Raji (cell line): ENCODE measurements around the gene PXMP2.

Source experiments
- POLR2A ChIP-seq: IDR thresholded peaks from 2 replicates; pipeline ENCODE4 v1.6.1; 2011; ENCODE audit warnings: low read depth, low read length, control low read depth; ENCODE audit not compliant: insufficient read depth

Gene PXMP2

DNA sequence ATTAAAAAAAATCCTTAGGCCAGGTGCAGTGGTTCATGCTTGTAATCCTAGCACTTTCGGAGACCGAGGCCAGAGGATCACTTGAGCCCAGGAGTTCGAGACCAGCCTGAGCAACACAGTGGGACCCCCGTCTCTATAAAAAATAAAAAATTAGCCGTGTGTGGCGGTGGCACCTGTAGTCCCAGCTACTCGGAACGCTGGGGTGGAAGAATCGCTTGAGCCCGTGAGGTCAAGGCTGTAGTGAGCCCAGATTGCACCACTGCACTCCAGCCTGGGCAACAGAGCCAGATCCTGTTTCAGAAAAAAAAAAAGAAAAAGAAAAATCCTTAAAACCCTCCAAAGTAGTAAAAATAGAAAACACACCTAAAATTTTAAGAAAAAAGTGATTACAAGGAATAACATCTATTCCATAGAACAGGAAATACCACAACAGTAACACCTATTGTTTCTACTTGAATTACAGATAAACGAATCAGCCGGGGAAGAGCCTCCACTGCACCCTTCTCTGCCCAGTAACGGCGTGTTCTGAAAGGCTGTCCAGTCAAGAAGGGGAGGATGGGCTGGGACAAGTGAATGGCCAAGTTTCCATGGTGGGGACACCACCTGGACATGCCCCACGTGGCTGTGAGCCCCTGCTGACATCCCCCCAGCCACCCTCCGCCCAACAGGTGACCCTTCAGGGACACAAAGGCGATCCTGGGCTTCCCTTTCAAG, 18.1 kb upstream of the PXMP2 start:
- TF ChIP-seq POLR2A = no peak

DNA sequence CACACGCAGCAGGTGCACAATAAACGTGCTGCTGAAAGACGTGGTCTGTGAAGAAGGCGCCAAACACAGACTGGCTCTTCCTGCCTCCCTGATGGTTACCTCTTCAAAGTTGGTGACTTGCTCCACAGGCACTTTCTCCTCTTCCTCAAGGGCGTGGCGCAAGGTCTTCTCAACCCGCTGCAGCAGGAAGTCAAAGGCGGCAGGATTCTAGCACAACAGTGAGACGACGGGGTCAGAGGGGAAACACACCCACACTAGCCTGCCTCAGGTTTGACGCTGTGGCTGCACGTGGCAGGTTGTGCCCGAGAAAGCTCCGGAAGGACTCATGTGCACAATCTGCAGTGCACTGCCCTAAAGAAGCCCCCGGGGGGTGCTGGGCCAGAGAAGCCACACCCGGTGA, 15.3 kb upstream of the PXMP2 start:
- no peak for TF ChIP-seq POLR2A

GRCh38 chr12:132672678-132673077, 14.7 kb upstream of the PXMP2 start:
- TF ChIP-seq POLR2A = no peak

- TF ChIP-seq POLR2A = no peak
Measured at GRCh38 chr12:132673288-132674179, 13.9 kb upstream of the PXMP2 start.

GRCh38 chr12:132674561-132674960, 12.8 kb upstream of the PXMP2 start:
- no peak for TF ChIP-seq POLR2A

GRCh38 chr12:132675757-132676432, 11.5 kb upstream of the PXMP2 start:
- no peak for TF ChIP-seq POLR2A

DNA sequence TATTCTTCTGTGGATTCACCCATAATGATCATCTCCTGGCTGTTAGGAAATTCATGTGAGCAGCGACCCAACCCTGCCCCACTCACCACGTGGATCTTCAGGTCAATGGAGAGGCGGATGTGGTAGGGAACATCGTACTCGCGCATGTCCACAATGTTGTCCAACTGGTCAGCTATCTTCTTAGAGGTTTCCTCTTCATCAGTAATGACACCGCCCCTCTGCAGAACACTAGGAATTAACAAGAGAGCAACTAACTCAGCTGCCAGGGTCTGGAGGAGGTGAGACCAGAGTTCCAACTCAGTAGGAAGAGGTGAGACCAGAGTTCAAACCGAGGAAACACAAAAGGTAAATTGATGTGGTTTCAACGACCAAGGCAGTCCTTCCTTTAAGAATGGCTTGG, 9.9 kb upstream of the PXMP2 start:
- TF ChIP-seq POLR2A = no peak

DNA sequence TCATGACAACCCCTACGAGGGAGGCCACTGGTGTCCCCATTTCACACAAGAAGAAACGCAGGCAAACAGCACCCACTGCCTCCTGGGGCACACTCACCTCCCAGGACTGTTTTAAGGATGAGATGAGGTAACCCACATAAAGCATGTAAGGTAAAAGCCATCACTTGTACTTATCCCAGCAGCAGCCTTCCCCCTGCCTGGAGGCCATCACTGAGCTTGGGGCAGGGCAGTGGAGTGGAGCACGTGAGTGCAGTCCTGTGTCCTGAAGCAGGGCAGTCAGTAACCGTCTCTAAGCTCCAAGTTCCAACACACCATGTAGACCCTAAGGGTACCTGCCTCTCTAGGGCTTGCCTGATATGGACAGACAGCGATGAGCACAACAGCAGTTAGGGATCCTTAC, 2.0 kb upstream of the PXMP2 start:
- TF ChIP-seq POLR2A = no peak

- no peak for TF ChIP-seq POLR2A
Measured at GRCh38 chr12:132686825-132687210, 569 bp upstream of the PXMP2 start.

GRCh38 chr12:132689227-132689626, 1.8 kb downstream of the PXMP2 start:
- no peak for TF ChIP-seq POLR2A

GRCh38 chr12:132690112-132690511, 2.7 kb downstream of the PXMP2 start:
- no peak for TF ChIP-seq POLR2A

DNA sequence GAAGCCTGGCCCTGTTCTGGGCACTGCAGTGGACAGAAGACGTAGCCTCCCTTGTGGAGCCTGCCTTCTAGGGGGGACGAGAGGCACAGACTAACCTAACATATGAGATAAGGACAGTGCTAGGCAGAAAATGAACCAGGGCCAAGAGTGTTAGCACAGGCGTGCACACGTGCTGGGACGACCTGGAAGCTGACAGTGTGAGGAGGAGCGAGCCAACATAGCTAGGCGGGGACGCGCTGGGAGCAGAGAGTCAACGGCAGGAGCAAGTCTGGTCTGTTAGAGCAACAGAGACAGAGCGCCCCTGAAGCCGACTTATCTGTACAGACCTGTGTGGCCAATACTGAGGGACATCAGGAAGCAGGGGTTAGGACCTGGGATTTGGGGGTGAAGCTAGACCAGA, 8.0 kb downstream of the PXMP2 start:
- no peak for TF ChIP-seq POLR2A

- TF ChIP-seq POLR2A = no peak
Measured at GRCh38 chr12:132698341-132698740, 11.0 kb downstream of the PXMP2 start.

- no peak for TF ChIP-seq POLR2A
Measured at GRCh38 chr12:132700212-132700822, 12.9 kb downstream of the PXMP2 start.

DNA sequence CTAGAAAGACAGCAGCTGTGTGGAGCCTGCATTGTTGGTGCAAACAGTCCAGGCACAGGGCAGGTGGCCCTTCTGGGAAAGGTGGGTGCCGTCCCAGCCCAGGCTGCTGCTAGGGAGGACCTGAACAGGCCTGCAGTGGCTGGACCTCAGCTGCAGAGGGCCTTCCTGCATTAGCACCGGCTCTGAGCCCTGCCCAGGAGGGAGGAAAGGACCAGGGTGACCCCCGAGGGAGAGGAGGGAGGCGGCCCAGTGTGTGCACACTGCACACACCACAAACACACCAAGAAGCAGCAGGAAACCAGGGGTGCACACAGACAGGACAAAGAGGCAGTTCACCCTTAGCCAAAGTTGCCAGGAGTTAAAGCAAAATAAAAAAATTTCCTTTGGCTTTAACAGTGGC, 15.3 kb downstream of the PXMP2 start:
- TF ChIP-seq POLR2A = no peak

- TF ChIP-seq POLR2A = no peak
Measured at GRCh38 chr12:132703641-132704040, 16.3 kb downstream of the PXMP2 start.

DNA sequence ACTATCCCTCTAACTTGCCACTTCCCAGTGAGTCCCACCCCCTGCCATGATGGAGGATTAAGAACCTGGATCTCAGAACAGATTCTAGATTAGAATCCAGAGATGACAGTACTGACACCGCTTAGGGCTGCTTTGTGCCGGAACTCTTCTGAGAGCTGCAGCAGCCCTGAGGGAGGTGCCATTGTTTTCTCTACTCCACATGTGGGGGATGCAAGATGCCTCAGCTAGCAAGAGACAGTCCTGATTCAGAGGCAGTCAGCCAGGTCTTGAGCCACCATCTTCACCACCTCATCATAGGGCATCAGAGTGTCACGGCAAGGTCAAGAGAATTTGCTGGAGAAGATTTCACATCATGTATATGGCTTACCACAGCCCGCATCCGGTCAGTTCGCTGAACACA, 19.9 kb downstream of the PXMP2 start:
- no peak for TF ChIP-seq POLR2A
